Skeletal muscle tissue (tissue), 5 donors: Measurements from ENCODE around the gene NCAPG2. TPM values are rescaled to one million over a fixed set of nuclear protein-coding genes. Genes with fewer than 3 reads are reported as not detected.

Experiments used
- H3K27ac ChIP-seq: one replicate; pipeline ENCODE4 v1.7.0; 2013; ENCODE audit warnings: mild to moderate bottlenecking, low read depth, low read length, inconsistent platforms
- H3K27me3 ChIP-seq, 3 donors: one replicate each; pipeline ENCODE4 v1.7.0; 2013; ENCODE audit warnings: low read length in 3 of 3; ENCODE audit not compliant: control insufficient read depth in 3 of 3, insufficient read depth in 3 of 3
- H3K36me3 ChIP-seq, 3 donors: one replicate each; pipeline ENCODE4 v1.7.0; 2013; ENCODE audit warnings: low read length in 3 of 3; ENCODE audit not compliant: control insufficient read depth in 3 of 3, insufficient read depth in 3 of 3
- H3K4me1 ChIP-seq, 3 donors: one replicate each; pipeline ENCODE4 v1.7.0; 2013; ENCODE audit warnings: low read length in 3 of 3, mild to moderate bottlenecking in 3 of 3; ENCODE audit not compliant: control insufficient read depth in 3 of 3, insufficient read depth in 3 of 3
- H3K4me3 ChIP-seq, 3 donors: one replicate each; pipeline ENCODE4 v1.7.0; 2013; ENCODE audit warnings: low read length in 3 of 3
- H3K9ac ChIP-seq, 3 donors: one replicate each; pipeline ENCODE4 v1.7.0; 2013; ENCODE audit warnings: low read length in 3 of 3, mild to moderate bottlenecking in 3 of 3, moderate library complexity in 2 of 3, low read depth in 1 of 3
- H3K9me3 ChIP-seq, 3 donors: one replicate each; pipeline ENCODE4 v1.7.0; 2013; ENCODE audit warnings: low read length in 3 of 3; ENCODE audit not compliant: control insufficient read depth in 3 of 3
- small RNA-seq: library from RNA; depleted of rRNA; stranded (forward); fragments of <200 nt; gene quantifications from one replicate; pipeline ENCODE3, GENCODE V24; 2014
- total RNA-seq: library from RNA; depleted of rRNA; stranded (reverse); fragments of >200 nt; gene quantifications from one replicate; pipeline ENCODE4 v1.2.3, GENCODE V29; 2014
- donor health status: Osteomylitis.

The NCAPG2 gene
- total RNA-seq, 1 donor from 2014 or later, result 9.4 TPM

GRCh38 chr7:158585721-158586498 lies 118.7 kb downstream of the NCAPG2 start:
- Histone ChIP-seq H3K9me3 (peaks cover 0 to under 1% (median 0%) of the 10 kb centered on the region in 3 donors), H3K4me3 (no peak overlapping the region)

GRCh38 chr7:158584407-158584806 lies 120.2 kb downstream of the NCAPG2 start:
- Histone ChIP-seq H3K9me3 (peaks cover 2 to 6% (median 3%) of the 10 kb centered on the region in 3 donors), H3K27me3 (peaks cover 36 to 55% (median 43%) of the 10 kb centered on the region in 3 donors), H3K36me3 (no peaks in the 10 kb centered on the region), H3K4me1 (peaks cover 5 to 10% (median 8%) of the 10 kb centered on the region in 3 donors), H3K27ac (no peak overlapping the region), H3K9ac (no peak overlapping the region), H3K4me3 (no peak overlapping the region)

More at GRCh38 chr7:158585721-158586498, 118.7 kb downstream of the NCAPG2 start:
- peaks cover 5 to 10% (median 8%) of the 10 kb centered on the region in 3 donors for H3K4me1 ChIP-seq
- H3K27ac ChIP-seq, result no peak overlapping the region
- no peaks in the 10 kb centered on the region for H3K36me3 ChIP-seq
- H3K27me3 ChIP-seq, result peaks cover 36 to 55% (median 45%) of the 10 kb centered on the region in 3 donors
- no peak overlapping the region for H3K9ac ChIP-seq

DNA sequence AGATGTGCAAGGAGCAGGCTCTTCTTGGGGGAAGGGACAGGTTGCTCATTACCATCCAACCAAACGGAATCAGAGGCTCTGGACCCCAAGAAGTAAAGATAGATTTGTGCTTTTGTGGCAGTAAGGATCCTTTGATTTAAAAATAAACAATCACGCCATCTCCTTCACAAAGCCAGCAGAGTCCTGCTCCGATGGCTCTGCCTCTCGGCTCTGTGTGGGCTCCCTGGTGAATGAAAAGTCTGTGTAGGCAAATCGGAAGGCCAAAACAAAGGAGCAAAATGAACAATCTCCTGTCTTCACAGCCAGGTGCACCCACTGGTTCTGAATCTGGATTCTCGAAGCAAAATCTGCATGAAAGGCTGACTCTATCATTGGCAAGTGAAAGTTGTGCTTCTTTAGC lies 120.8 kb downstream of the NCAPG2 start:
- H3K27me3 ChIP-seq, result peaks cover 36 to 53% (median 39%) of the 10 kb centered on the region in 3 donors
- H3K9me3 ChIP-seq, result peaks cover 2 to 7% (median 3%) of the 10 kb centered on the region in 3 donors
- H3K36me3 ChIP-seq, result no peaks in the 10 kb centered on the region
- H3K4me1 ChIP-seq, result peaks cover 5 to 10% (median 8%) of the 10 kb centered on the region in 3 donors
- H3K27ac ChIP-seq, result no peak overlapping the region
- H3K9ac ChIP-seq, result no peak overlapping the region
- H3K4me3 ChIP-seq, result no peak overlapping the region

DNA sequence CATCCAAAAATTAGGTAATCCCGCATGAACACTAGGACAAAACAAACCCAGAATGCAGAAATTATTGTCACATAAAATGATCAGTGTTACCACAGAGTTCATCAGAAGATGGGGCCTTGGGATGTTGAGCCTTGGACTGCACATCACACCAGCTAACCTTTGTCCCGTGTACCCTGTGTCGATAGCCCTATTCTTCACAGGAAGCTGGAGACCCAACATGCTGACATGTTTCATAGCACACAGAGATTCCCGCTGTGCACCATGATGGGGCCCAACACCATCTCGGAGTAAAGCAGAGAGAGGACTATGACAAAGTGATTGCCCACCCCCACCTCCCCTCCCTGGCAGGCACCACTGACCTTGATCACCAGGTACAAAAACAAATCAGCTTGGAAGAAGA lies 121.5 kb downstream of the NCAPG2 start:
- Histone ChIP-seq H3K36me3 (no peaks in the 10 kb centered on the region), H3K9ac (no peak overlapping the region), H3K9me3 (peaks cover 2 to 7% (median 3%) of the 10 kb centered on the region in 3 donors), H3K27me3 (peaks cover 36 to 46% (median 37%) of the 10 kb centered on the region in 3 donors), H3K4me3 (no peak overlapping the region), H3K4me1 (peaks cover 5 to 10% (median 6%) of the 10 kb centered on the region in 3 donors), H3K27ac (no peak overlapping the region)

DNA sequence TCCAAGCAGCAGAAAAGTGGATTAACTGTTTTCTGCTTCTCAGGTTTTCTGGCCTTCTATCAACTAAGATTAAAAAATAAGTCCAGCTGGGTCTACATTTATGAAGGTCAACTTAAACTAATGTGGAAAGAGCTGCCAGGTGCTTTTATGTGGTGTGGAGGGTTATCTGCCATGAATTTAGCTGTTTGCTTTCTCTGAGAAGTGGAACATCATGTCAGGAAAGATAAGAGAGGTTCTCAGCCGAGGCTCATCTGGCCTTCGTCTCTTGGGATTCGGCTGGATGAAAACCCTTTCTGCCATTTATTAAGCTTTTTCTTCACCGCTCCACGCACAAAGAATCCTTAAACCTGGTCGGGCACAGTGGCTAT lies 122.5 kb downstream of the NCAPG2 start:
- Histone ChIP-seq H3K36me3 (no peaks in the 10 kb centered on the region), H3K4me1 (peaks cover 5 to 10% (median 6%) of the 10 kb centered on the region in 3 donors), H3K4me3 (no peak overlapping the region), H3K27me3 (peaks cover 36 to 45% (median 37%) of the 10 kb centered on the region in 3 donors), H3K9me3 (peaks cover 2 to 7% (median 3%) of the 10 kb centered on the region in 3 donors), H3K27ac (no peak overlapping the region), H3K9ac (no peak overlapping the region)

DNA sequence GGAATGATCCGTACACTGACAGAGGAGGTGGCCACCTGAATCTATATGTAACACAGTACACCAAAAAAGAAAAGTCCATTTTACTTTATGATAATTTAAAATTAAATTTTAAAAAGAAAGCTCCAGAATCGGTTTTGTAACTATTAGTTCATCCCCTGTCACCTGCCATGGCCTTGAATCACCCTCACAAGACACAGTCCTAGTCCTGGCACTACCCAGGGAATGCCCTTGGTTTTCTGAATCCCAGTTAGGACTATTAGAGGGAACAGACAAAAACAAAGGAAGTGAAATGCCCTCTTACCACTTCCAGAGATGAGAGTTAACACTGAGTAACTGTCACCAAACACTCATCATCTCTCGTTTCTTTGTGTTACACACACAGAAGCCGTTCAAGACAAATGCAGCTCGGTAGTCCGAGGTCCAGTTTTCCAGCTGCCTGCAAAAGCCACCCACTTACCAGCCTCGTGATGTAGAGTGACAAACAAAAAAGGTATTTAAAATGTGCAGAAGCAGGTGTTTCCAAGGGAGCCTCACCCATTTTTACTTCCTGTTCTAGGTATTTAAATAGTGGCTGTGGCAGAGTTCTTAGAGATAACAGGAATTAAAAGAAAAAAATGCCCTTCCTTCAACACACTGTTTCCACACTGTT lies 123.0 kb downstream of the NCAPG2 start:
- Histone ChIP-seq H3K4me3 (no peak overlapping the region), H3K36me3 (no peaks in the 10 kb centered on the region), H3K9ac (no peak overlapping the region), H3K9me3 (peaks cover 2 to 7% (median 3%) of the 10 kb centered on the region in 3 donors), H3K27me3 (peaks cover 35 to 44% (median 37%) of the 10 kb centered on the region in 3 donors), H3K27ac (no peak overlapping the region), H3K4me1 (peaks cover 5 to 10% (median 6%) of the 10 kb centered on the region in 3 donors)

Small RNA genes lying within 50 kb of the gene (small RNA-seq; reads per million reads assigned to genes)
- not detected for gene MIR5707
- not detected for gene THAP5P1

Other genes starting within 250 kb of the NCAPG2 start
- gene PTPRN2, start 117.0 kb downstream of the NCAPG2 start, total RNA-seq, result 1.6 TPM
- gene ESYT2, start 124.7 kb upstream of the NCAPG2 start, total RNA-seq, result 38.1 TPM
- 5.7 TPM for gene DYNC2I1, start 151.8 kb upstream of the NCAPG2 start, total RNA-seq